Stimulated activated naive B cell treated with anti-CD40 and anti-IgM and Interleukin-4, amounts not matched to agents 10 μg/mL and 1 μg/mL and 100 μg/mL, for 72 hours (primary cell): Measurements from ENCODE around the gene NOXO1.
"Not testable (repeated sequence)": the region's sequence is repeated elsewhere in the genome, so short reads cannot be mapped to it uniquely, and the experiment has no call there.

ENCODE experiments used
- ATAC-seq, 2 donors: fragments of 150-1000 bp; cut with Tn5 transposase; replicated peaks; 2 replicates each; pipeline ENCODE4 v1.10.0; 2021; ENCODE audit warnings: moderate library complexity in 1 of 2
- DNase-seq: peaks from one replicate; pipeline ENCODE4 v3.0.0; 2021
- H3K27ac Mint-ChIP-seq: one replicate; pipeline ENCODE4 v1.8.0; 2022; ENCODE audit warnings: mild to moderate bottlenecking, mixed read lengths
- H3K27me3 Mint-ChIP-seq, 2 donors: one replicate each; pipeline ENCODE4 v1.8.0; 2022; ENCODE audit warnings: mixed read lengths in 2 of 2
- H3K36me3 Mint-ChIP-seq, 2 donors: one replicate each; pipeline ENCODE4 v1.8.0; 2022; ENCODE audit warnings: mixed read lengths in 2 of 2, mild to moderate bottlenecking in 1 of 2
- H3K4me1 Mint-ChIP-seq, 2 donors: one replicate each; pipeline ENCODE4 v1.8.0; 2022; ENCODE audit warnings: mixed read lengths in 2 of 2, mild to moderate bottlenecking in 1 of 2
- H3K4me3 Mint-ChIP-seq, 2 donors: one replicate each; pipeline ENCODE4 v1.8.0; 2022; ENCODE audit warnings: mild to moderate bottlenecking in 2 of 2, mixed read lengths in 2 of 2, moderate library complexity in 1 of 2
- H3K9me3 Mint-ChIP-seq, 2 donors: one replicate each; pipeline ENCODE4 v1.8.0; 2022; ENCODE audit warnings: mixed read lengths in 2 of 2, mild to moderate bottlenecking in 1 of 2

NOXO1 gene

DNA sequence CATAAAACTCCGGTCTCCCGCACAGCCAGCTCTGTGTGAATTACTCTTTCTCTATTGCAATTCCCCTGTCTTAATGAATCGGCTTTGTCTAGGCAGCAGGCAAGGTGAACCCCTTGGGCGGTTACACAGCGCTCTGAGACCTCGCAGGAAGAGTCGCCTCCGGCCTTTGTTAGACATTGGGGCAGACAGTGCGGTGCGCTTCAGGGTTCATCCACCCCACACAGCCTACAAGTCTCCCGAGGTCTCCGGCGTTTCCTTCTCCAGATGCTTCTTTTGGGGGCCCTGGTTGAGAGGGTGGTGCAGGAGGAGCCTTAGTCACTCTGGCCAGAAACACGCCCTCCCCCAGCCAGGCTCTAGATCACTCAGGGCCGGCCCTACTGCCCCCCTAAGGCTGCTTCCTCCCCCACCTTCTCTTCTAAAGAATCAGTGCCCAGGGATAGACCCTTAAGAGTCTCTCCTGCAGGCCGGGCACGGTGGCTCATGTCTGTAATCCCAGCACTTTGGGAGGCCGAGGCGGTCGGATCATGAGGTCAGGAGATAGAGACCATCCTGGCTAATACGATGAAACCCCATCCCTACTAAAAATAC lies 36.6 kb downstream of the NOXO1 start:
- ATAC-seq: no peak
- H3K27me3 Mint-ChIP-seq: no peaks in the 10 kb centered on the region

DNA sequence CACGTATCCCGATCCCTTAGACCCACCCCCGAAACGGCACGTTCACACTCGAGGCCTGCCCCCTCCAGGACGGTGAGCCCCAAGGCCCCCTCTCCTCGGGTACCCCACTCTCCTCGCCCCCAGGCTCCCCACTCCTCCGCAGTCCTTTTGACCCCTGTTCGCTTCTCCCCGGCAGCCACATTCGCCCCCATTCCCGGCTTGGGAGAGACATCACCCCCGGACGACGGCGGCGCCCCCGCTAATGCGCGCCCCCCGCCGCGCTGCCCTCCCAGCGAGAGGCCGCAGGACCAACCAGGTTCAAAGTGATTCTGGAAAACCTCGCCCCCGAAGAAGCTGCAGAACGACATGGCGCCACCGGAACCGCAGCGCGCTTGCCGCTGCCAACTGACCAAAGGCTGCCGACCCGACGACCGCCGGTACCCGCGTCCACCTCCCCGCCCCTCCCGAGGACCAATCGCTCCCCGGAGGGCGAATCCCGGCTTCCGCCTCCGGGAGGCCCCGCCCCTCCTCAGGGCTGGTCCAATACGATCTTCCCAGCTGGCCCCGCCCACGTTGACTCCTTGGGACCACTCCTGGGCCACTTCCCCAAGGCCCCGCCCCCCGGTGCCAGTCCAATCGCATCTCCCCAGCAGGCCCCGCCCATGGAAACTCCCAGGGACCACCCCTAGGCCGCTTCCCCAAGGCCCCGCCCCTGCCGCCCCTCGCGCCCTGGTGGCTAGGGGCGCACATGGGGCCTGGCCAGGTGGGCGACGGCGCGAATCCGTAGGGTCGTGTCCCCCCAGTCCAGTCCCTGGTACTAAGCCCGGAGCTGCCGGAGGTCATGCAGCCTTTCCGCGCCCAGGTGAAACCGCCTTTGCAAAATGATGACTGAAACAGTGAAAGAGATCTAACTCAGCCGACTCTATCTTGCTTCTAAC lies 38.2 kb downstream of the NOXO1 start, which contains the start of gene MSRB1:
TSS of gene MSRB1 (minus strand) at position 390 of the 917 bp plus-strand sequence. CDS start at position 347, 43 bp downstream.
- Mint-ChIP-seq H3K4me3 (peak within 1 kb of the TSS; percentile 93 to 98), H3K27me3 (no peaks in the 10 kb centered on the region), H3K4me1 (peaks cover 14 to 28% of the 10 kb centered on the region in 2 donors)

More for the DNA sequence above, 36.6 kb downstream of the NOXO1 start:
- peaks cover 14 to 24% of the 10 kb centered on the region in 2 donors for H3K4me1 Mint-ChIP-seq
- H3K4me3 Mint-ChIP-seq: peak overlapping the region; percentile 50 to 51
- H3K9me3 Mint-ChIP-seq: no peaks in the 10 kb centered on the region
- peak overlapping the region; percentile 25 for H3K27ac Mint-ChIP-seq
- H3K36me3 Mint-ChIP-seq: peaks cover 4 to 7% of the 10 kb centered on the region in 2 donors
- no peak for DNase-seq

DNA sequence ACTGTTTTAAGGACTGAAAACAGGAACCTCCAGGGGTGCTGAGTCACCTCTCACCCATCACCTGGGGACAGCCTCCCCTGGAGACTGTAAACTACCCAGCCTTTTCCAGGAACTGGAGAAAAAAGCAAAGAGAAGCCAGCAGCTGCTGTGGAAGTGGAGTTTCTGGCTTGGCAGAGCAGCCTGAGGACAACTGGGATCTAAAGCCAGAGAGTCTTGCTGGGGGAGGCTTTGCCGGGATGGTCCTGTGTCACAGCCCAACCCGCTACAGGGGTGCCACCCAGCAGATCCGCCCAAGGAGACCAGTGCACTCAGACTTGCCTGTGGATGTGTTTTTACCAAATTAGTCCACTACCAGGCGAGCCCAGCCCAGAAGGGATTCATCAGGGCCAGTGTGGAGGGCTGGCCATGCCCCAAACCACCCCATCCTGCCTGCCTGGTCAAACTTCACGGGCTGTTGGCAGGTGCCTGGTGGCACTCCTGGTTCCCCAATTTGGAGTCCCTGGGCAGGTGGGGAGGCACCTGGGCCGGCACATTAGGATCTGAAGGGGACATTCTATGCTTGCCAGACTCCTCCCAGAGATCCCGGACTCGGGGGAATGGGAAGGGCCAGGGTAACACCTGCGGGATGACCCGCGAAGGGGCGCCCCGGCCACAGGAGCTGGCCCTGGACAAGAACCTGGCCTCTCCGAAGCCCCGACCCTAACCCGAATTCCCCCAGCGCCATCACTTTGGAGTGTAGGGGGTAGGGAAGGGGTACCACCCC lies 39.0 kb downstream of the NOXO1 start:
- DNase-seq: peak; percentile 32
- Mint-ChIP-seq H3K4me1 (peaks cover 12 to 28% of the 10 kb centered on the region in 2 donors), H3K9me3 (no peaks in the 10 kb centered on the region), H3K4me3 (peak overlapping the region; percentile 93 to 98), H3K27me3 (no peaks in the 10 kb centered on the region), H3K27ac (peak overlapping the region; percentile 37), H3K36me3 (peaks cover 20 to 23% of the 10 kb centered on the region in 2 donors)
- peak; percentile 33 to 50 for ATAC-seq

More for the DNA sequence above, 38.2 kb downstream of the NOXO1 start, which contains the start of gene MSRB1:
- ATAC-seq (peak; percentile 91 to 95), DNase-seq (peak; percentile 98)
- H3K9me3 Mint-ChIP-seq: no peaks in the 10 kb centered on the region
- H3K27ac Mint-ChIP-seq: peak within 1 kb of the TSS; percentile 95
- H3K36me3 Mint-ChIP-seq: peaks cover 17 to 20% of the 10 kb centered on the region in 2 donors

DNA sequence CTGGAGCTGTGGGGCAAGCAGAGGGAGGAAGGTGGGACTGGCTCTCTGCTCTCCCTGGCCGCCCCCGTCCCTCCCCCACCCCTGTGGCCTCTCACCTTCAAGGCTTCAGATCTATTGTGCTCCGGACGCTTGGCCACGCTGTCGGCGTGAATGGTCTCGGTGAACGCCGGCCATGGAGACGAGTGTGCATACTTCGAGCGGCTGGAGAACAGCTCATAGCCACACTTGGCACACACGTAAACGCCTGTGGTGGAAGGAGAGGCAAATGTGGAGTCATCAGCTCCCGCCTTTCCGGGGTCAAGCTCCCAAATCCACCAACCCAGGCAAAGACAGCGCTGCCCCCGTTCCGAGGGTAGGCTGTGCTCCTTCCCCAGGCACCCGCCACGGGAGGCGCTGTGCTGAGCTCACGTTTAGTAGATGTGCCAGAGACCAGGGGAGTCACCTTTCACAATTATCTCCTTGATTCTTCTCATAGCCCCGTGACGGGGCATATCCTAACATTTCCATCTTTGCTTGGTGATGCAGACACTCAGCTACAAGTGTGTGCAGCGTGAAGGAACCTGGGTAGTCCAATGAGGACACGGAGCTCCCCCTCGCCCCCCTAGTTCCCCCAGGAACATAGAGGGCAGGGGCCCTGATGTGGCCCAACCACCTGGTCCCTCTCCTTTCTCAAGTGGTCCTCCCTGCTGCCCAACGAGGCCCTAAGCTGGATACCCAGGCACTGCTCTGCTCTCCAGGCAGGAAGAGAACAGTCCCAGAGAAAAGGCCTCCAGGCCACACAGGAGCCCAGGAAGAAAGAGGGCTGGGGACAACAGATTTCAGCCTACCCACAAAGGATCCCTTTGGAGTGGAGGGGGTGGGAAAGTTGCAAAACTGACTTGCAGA lies 39.9 kb downstream of the NOXO1 start:
- DNase-seq: no peak
- peak overlapping the region; percentile 37 for H3K27ac Mint-ChIP-seq
- peaks cover 25 to 29% of the 10 kb centered on the region in 2 donors for H3K36me3 Mint-ChIP-seq
- no peaks in the 10 kb centered on the region for H3K9me3 Mint-ChIP-seq
- peak overlapping the region; percentile 93 to 98 for H3K4me3 Mint-ChIP-seq
- no peaks in the 10 kb centered on the region for H3K27me3 Mint-ChIP-seq
- peaks cover 12 to 28% of the 10 kb centered on the region in 2 donors for H3K4me1 Mint-ChIP-seq
- no peak for ATAC-seq

DNA sequence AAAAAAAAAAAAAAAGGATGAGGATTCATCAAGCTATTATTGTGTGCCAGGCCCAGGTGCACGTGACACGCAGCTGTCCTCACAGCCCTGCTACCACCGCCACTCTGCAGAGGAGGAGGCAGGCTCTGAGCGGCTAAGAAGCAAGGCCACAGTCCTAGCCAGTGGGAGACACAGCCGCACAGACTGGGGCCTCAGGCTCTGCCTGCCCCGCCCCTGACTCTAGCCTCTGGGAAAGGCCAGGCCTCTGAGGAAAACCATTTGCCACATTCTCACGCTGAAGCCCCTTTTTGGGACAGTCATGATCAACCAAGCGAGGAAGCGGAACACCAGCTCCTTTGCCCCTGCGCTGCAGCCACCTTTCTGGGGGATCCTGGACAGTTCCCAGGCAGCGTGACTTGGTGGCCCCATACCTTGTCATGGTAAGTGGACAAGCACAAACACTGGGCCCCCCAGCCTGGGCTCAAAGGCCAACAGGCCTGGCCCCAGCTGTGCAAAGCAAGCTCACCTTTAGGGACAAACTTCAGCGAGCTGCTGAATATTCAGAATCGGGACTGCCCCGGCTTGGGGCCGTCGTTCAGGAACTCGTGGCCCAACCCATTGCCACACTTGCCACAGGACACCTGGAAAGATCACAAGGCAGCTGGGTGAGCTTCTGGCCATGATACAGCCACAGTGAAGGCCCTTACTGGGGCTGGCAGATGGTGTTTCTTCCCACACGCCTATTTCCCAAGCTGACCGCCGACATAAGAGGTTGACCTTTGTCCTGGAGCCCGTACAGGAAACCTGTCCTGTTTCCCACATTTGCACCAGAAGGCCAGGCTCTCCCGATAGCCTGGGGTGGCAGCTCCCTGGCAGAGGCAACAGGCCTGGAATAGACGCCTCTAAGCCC lies 40.8 kb downstream of the NOXO1 start:
- Mint-ChIP-seq H3K4me1 (peaks cover 12 to 28% of the 10 kb centered on the region in 2 donors), H3K9me3 (no peaks in the 10 kb centered on the region), H3K27me3 (no peaks in the 10 kb centered on the region), H3K27ac (no peak overlapping the region), H3K36me3 (peaks cover 25 to 29% of the 10 kb centered on the region in 2 donors), H3K4me3 (no peak overlapping the region)
- no peak for DNase-seq
- ATAC-seq: no peak

DNA sequence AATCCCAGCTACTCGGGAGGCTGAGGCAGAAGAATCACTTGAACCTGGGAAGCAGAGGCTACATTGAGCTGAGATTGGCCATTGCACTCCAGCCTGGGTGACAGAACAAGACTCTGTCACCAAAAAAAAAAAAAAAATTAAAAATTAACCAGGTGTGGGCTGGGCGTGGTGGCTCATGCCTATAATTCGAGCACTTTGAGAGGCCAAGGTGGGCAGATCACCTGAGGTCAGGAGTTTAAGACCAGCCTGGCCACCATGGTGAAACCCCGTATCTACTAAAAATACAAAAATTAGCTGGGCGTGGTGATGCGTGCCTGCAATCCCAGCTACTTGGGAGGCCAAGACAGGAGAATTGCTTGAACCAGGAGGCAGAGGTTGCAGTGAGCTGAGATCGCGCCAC lies 41.4 kb downstream of the NOXO1 start:
- H3K4me3 Mint-ChIP-seq, ATAC-seq, H3K27me3 Mint-ChIP-seq, H3K9me3 Mint-ChIP-seq, DNase-seq, H3K27ac Mint-ChIP-seq: not testable (repeated sequence)
- Mint-ChIP-seq H3K4me1 (peaks cover 12 to 28% of the 10 kb centered on the region in 2 donors), H3K36me3 (peaks cover 25 to 29% of the 10 kb centered on the region in 2 donors)

DNA sequence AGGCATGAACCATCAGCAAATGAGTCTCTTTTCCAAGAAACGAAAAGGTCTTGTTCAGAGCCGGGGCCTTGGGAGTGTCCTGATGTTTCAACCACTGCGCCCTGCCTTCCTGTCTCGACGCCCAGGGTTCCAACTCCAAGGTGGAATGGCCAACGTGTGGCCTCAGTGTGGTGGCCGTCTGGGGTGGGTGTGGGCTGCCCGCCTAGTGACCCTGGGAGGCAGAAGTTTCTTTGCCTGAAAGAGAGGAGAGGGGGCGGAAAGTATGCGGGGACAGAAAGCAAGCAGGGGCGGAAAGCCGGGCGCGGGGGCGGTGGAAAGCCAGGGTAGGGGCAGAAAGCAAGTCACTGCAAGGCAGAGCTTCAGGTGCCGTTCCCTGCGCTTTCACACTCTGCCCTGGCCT lies 42.4 kb downstream of the NOXO1 start:
- Mint-ChIP-seq H3K9me3 (no peaks in the 10 kb centered on the region), H3K27ac (no peak overlapping the region), H3K27me3 (no peaks in the 10 kb centered on the region), H3K36me3 (peaks cover 25 to 29% of the 10 kb centered on the region in 2 donors), H3K4me1 (peaks cover 12 to 28% of the 10 kb centered on the region in 2 donors), H3K4me3 (no peak overlapping the region)
- DNase-seq (no peak), ATAC-seq (no peak)

DNA sequence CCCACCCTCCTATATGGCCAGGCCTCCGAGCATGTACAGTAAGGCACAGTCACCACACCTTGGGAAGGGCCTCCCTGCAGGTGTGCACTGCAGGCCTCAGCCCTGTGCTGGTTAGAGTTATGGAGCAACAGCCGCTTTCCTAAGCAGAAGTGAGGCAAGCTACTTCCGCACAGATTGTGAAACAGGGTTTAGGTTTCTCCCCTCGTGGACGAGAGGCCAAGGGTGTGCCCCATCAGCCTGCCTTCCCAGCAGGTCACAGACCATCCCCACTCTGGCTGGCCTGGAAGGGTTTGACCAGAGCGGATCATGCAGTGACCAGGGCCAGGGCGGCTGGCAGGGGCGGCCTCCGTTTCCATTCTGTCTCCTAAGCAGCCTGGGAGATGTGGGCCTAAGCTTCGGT lies 43.0 kb downstream of the NOXO1 start:
- Mint-ChIP-seq H3K4me3 (no peak overlapping the region), H3K9me3 (no peaks in the 10 kb centered on the region), H3K4me1 (peaks cover 12 to 28% of the 10 kb centered on the region in 2 donors), H3K27ac (peak overlapping the region; percentile 25), H3K27me3 (no peaks in the 10 kb centered on the region), H3K36me3 (peaks cover 25 to 29% of the 10 kb centered on the region in 2 donors)
- DNase-seq (no peak), ATAC-seq (no peak)

DNA sequence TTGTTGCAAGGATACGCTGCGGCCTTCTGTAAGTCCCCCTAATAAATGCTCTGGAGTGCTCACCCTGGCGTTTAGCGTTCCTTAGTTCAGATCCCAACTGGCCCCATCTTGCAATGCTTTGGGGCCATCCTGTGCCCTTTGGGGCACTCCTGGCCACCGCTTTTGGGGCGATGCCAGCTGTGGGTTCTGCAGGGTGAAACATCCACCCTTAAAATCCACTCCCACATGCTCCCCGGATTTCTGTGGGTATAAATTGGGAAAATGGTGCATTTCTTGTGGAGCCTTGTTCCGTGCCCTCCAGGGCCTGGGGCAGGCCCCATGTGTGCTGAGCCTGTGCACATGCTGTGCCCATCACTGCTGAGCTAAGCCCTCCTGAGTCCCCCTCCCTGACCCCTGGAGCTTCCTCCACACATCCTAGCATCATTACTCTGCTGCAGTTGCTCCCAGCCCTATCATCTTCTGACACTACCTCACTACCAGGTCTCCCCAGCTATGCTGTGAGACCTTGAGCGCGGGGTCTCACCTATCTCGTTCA lies 44.3 kb downstream of the NOXO1 start:
- H3K27me3 Mint-ChIP-seq: no peaks in the 10 kb centered on the region
- H3K36me3 Mint-ChIP-seq: peaks cover 25 to 29% of the 10 kb centered on the region in 2 donors
- H3K4me3 Mint-ChIP-seq: no peak overlapping the region
- H3K27ac Mint-ChIP-seq: peak overlapping the region; percentile 34
- no peak for ATAC-seq
- H3K9me3 Mint-ChIP-seq: no peaks in the 10 kb centered on the region
- no peak for DNase-seq
- peaks cover 6 to 17% of the 10 kb centered on the region in 2 donors for H3K4me1 Mint-ChIP-seq

DNA sequence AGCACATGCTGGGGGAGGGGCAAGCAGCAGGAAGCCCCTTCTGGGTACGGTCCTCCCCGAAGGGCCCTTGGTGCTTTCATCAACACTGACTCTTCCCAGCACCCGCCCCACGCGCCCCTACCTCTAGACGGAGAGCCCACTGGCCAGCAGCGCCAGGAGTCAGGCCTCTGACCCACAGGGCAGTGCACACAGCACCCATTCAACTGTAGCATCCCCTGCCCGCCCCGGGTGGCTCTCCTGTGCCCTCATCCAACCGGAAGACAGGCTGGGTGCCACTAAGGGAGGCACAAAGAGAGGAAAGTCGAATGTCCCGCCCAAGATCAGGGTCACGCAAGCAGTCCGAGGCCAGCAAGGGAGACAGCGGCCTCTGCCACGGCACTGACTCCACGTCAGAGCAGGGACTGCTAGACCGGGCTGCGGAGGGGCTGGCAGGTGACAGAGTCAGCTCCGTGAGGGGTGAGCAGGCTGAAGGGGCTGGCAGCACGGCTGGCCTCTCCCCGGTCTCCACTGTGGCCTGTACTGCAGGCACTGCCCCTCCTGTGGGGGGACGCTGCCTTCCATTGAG lies 48.1 kb downstream of the NOXO1 start:
- DNase-seq (no peak), ATAC-seq (no peak)
- Mint-ChIP-seq H3K4me1 (peaks cover 2 to 5% of the 10 kb centered on the region in 2 donors), H3K27me3 (no peaks in the 10 kb centered on the region), H3K4me3 (no peak overlapping the region), H3K9me3 (no peaks in the 10 kb centered on the region), H3K36me3 (peaks cover 9 to 11% of the 10 kb centered on the region in 2 donors), H3K27ac (no peak overlapping the region)

DNA sequence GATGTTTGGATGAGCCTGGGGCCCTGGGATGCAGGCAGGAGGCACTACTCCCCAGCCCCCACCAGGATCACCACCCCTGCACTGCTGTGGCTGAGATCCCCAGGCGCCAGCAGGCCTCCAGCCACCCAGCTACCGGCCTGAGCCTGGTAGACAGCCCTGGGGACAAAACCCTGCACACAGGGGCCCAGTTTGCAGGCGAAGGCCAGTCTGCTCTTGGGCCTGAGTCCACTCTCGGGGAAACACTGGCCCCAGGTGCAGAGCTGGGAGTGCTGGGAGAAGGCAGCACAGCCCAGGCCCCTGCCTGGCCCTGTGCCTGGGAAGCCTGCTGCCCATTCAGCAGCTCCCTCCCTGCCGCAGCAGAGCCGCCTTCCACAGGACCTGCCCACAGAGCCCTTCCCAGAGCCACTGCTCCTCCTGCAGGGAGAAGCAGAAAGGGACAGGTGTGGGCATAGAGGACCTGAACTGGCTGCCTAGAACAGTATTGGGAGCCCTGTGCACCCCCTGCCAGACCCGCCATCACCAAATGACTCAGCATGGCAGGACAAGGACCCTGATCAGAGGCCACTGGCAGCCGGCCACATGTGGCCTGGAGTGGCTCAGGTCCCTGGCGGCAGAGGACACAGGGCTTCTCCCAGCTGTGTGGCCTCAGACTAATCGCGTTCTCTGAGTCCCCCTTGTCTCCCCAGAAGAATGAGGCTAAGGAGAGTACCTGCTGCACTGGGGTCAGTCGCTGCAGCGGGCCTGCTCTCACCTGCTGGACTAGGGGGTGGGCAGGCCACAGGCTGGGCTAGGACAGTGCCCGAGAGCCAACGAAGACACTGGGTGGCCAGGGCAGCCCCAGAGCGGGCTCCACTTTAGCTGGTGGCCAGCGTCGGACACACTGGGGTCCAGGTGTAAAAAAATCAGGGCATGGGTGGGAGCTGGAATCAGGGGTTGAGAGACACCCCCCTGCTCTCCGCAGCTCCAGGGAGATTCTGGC lies 48.9 kb downstream of the NOXO1 start:
- no peaks in the 10 kb centered on the region for H3K27me3 Mint-ChIP-seq
- H3K9me3 Mint-ChIP-seq: no peaks in the 10 kb centered on the region
- ATAC-seq: no peak
- DNase-seq: no peak
- H3K4me1 Mint-ChIP-seq: peaks cover 2 to 5% of the 10 kb centered on the region in 2 donors
- no peak overlapping the region for H3K27ac Mint-ChIP-seq
- peaks cover 5 to 7% of the 10 kb centered on the region in 2 donors for H3K36me3 Mint-ChIP-seq
- no peak overlapping the region for H3K4me3 Mint-ChIP-seq
